ENCODE results near the gene TAP1.
A peak's percentile ranks its signal among the peaks of the same experiment; 100 is the strongest.

Gene TAP1

DNA sequence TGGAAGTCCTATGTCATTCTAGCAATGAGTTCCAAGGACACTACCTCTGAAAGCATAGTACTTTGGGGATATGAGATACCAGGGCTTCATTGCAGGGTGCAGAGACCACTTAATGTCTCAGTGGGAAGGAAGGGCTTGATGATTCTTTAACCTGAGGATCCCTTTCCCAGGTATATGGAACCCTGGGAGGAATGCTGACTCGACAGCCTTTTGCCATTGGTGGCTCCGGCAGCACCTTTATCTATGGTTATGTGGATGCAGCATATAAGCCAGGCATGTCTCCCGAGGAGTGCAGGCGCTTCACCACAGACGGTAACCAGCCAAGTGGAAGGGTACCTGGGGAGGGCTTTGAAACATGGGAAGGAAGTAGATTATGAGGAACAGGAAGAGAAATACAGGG lies 4.7 kb upstream of the TAP1 start:
- DNase-seq = no peak

GRCh38 chr6:32857156-32857891 lies 3.8 kb upstream of the TAP1 start:
- no peak for DNase-seq

DNA sequence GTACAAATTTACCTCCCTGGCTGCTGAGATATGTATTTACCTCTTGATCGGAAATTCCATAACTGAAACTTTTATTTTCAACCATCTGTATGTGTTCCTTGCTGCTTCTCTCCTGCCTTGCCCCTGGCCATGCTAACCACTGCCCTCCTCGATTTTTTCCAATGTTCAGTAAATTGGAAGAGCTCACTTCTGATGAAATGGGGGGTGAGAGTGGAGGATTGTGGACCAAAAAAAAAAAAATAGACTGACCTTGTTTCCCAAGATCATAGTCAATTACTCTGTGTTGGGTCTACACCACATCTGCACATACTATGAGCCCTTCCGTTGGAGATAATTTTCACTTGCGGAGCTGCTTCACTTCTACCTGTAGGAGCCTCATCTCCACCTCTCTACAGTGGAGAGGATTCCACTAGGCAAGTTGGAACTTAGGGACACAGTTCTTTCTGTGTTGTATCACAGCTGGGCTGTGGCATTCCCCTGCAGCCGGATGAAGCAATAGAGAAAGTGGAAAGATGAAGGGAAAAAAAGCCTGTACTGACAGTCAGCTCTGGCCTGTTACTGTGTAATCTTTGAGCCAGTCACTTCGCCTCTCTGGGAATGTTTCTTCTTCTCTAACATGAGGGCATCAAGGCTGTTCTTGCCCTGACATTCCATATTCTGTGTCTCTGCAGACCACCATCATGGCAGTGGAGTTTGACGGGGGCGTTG lies 2.1 kb upstream of the TAP1 start:
- no peak for DNase-seq

- DNase-seq = no peak
These were observed 1.1 kb upstream of the TAP1 start for GRCh38 chr6:32854376-32855178.

- no peak for DNase-seq
These were observed 512 bp downstream of the TAP1 start for GRCh38 chr6:32852844-32853540.

GRCh38 chr6:32852018-32852843 lies 1.3 kb downstream of the TAP1 start:
- no peak for DNase-seq

DNA sequence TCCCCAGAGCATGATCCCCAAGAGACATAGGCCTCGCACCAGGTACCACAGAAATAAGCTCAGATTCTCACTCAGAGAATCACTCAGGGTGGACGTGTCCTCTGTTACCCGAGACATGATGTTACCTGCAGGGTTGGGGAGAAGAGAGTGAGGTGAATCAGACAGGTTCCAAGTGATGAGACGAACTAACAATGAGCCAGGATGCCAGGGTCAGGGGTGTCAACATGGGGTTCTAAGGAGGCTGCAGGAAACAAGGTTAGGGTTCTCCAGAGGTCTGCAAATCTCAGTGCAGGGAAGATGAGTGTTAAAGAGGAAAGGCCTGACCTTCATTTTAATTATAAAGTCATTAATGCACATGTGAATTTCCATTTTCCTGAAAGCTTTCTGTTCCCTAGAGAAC lies 2.5 kb downstream of the TAP1 start:
- DNase-seq = no peak

DNA sequence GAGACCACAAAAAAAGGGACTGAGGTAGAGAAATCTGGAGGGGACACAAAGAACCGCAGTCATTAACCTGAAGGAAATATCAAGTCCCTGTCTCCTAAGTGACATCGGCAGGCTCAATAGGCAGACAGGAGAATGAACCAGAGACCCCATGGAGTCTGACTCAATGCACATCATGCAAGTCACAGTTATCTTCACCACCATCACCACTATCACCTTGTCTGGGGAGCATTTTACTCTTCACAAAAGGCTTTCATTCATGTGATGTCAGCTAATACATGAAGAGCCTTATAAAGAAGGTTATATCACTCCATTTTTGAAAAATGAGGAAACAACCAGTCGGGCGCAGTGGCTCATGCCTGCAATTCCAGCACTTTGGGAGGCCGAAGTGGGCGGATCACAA lies 4.4 kb downstream of the TAP1 start:
- no peak for DNase-seq

DNA sequence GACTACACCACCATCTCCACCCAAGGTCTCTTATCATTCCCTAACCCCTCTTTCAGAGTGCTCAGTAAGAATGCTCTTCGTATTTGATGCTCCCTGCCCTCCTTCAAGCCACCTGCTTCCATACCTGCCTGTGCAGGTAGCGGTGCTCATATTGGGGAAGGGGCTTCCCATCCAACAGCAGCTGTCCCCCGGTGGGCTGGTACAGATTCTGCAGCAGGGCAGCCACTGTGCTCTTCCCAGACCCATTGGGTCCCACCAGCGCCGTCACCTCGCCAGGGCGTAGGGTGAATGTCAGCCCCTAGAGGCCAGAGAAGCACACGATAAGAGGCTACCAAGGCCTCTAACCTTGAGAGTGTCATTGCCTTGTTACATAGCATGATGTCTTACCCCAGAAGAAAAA lies 5.7 kb downstream of the TAP1 start:
- no peak for DNase-seq

DNA sequence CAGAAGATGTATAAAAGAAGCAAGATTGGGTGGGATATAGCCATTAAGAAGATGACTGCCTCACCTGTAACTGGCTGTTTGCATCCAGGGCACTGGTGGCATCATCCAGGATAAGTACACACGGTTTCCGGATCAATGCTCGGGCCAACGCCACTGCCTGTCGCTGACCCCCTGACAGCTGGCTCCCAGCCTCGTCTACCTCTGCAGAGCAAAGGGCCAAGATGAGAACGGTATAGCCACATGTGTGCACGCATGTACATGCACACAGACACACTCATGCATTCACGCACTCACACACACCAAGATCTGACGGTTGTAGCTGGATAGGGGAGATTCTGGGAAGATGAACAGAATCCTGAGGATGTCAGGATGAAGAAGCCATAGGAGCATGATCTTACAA lies 6.5 kb downstream of the TAP1 start:
- DNase-seq = no peak

- DNase-seq = no peak
These were observed 8.1 kb downstream of the TAP1 start for GRCh38 chr6:32845384-32845884.

- no peak for DNase-seq
These were observed 8.6 kb downstream of the TAP1 start for GRCh38 chr6:32844839-32845383.

GRCh38 chr6:32843979-32844838 lies 9.3 kb downstream of the TAP1 start, which contains the start of gene PSMB8:
TSS of gene PSMB8 (minus strand) at chr6:32844047. CDS start at chr6:32843996, 51 bp downstream.
- peak; percentile 83 for DNase-seq

- no peak for DNase-seq
These were observed 10.0 kb downstream of the TAP1 start for GRCh38 chr6:32843331-32843978.

GRCh38 chr6:32842690-32843089 lies 10.8 kb downstream of the TAP1 start:
- no peak for DNase-seq

- DNase-seq = no peak
These were observed 11.4 kb downstream of the TAP1 start for GRCh38 chr6:32842021-32842650.

DNA sequence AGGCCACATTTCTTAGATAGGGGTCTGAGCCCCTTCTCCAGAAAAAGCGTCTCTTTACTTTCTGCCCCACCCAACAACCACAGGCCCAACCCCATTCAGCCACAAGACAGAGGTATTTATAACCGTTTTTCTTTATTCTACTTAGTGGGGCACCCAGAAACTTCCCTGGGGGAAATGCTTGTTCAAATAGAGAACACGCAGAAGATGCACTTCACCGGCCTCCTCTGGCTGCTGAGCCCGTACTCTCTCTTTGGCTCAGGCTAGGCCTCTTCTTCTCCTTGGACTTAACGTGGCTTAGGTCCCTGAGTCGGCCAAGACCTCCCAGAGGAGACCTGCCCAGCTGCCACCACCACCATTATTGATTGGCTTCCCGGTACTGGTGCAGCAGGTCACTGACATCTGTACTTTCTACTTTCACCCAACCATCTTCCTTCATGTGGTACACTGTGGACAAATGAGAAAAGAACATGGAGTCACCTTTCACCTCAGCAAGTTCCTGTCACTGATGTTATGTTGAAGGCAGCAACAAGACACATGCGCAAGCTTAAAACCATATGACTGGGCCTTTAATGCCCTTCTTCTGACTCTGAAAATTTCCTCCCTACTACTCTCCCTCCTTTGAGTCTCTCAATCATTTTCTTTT lies 12.8 kb downstream of the TAP1 start:
- DNase-seq = no peak

DNA sequence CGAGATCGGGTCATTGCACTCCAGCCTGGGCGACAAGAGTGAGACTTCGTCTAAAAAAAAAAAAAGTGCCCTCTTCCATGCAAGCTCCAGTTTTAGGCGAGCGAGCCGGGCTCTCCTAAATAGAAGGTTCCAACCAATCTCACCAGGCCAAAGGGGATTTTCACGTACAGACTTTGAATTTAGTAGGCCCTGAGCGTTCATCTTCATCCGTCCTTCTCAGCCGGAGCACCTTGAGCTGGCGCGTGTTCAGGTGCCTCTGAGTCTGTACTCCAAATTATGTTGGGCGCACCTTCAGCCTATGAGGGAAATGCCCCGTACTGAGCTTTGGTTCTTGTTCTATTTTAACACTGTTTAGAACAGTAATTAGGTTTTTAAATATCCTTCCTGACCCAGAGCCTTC lies 14.1 kb downstream of the TAP1 start:
- DNase-seq = no peak
